Measurements from ENCODE around the gene KCTD6.

Gene KCTD6

DNA sequence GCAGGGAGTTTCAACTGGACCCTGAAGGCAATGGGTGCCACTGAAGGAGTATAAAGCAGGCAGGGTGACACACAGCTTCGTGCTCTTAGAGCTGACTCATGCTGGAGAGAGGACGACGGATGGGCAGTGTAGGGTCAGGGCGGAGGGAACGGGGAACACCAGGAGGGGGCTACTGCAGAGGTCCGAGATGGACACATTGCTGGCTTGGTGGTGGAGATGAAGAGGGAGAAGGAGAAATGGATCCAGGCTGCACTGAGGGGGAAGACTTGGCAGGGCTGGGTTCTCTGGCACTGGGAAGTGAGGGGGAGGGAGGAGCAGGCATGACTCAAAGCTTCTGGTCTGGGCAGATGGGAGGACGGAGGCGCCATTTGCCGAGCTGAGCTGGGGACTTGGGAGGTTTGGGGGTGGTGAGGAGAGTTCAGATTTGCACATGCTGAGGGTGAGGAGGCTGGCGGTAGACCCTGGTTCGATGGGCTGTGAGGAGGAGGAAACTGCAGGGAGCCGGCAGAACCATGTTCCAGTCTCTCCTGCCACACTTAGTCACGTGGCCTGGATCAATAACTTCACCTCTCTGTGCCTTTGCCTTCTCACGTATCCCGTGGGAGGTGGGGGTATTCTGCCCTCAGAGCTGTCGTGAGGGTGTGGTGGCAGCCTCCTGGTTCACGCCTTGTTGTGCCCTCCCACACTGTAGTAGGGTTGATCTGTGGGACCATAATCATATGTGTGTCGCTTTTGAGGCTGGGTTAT lies 4.6 kb upstream of the KCTD6 start:
- no peak for DNase-seq

DNA sequence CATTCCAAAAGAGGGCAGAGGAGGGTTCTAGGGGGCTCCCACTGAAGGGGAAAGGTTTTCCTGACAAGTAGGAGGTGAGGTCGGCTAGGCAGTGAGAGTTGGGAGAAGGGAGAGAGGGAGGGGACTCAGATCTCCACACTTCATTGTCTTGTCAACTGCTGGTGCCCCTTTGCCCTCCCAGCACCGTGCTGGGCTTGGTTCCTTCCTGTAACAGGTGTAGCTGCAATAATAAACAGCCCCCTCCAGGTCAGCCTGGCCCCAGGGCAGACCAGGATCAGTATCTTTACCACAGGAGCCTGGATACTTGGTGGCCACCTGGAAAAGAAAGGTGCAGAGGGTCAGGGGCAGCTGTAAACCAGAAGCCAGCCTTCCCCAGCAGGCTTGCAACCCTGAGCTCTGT lies 2.9 kb upstream of the KCTD6 start:
- no peak for DNase-seq

DNA sequence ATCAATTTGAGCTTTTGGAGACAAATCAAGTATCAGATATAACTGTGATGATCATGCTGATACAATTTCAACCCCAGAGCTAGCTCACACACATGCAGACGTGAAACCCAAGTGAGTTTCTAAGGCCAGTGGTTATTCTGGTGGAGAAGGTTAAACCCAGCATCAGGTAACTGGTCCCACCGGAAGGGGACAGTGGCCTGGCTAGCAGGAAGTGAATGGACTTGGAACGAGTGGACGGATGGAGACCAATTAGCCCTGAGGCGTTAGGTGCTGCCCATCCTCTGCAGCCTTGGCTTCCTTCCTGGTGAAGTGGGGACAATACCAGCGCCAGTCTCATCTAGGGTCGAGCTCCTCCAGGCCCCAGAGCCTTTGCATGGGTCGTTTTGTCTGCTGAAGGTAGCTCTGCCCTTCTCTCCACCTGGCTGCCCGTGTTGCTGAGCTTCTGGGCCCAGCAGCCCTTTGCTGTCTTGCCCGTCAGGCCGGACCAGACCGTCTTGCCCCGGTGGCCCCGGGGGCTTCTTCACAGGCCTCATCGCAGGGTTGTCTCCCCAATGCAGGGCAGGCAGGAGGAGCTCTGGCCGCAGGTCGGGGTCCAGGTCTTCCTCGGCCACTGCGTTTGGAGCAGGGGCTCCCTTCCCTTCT lies 915 bp upstream of the KCTD6 start:
- no peak for DNase-seq

DNA sequence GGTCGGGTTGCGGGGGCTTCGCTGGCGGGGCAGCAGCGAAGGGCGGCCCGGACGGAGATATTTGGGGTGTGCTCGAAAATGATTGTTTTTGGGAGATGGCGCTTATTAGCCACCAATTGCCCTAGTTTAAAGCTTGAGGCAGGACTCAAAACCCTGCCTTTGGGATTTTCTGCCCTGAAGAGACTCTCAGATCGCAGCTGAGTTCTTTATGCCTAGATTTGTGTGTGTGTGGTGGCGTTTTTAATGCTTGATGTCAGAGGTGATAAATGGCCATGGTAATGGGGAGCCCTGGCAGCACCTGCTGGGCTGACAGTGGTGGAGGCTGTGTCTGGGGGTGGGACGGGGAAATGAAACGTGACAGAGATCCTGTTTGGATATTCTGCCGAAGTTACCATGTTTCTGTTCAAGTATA lies 604 bp downstream of the KCTD6 start:
- no peak for DNase-seq

DNA sequence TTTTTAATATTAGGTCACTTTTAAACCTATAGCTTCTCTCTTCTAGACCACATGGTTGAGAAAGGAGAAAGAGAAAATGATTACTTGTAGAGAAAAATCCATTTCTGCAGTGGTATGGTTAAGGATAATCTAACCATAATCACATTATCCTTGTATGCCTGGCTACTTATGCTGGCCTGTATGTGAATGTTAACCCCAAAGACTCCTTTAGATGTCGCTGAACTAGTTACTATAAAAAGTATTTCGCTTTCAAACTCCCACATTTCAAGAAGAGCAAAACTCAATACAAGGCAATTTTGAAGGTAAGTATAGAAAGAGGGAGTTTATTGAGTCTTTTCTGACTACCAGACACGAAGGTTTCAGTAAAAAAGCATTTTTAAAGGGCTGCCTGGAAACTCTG lies 2.2 kb downstream of the KCTD6 start:
- DNase-seq: no peak

DNA sequence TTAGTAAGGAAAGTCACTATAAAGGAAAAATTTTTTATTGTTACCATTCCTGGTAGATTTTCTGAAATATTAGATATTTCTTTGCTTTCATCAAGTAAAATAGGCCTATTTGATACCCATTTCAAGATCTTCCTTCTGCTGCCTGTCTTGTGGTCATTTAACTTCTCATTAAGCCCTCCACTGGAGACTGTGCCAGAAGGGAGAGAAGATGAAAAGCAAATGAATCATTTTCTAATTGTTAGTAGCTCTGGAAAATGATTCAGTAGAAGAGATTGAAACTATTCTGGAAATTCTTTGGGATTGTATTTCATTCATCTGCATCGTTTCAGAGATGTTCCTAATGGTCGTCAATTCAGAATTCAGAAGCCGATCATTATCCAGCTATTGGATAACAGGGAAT lies 3.2 kb downstream of the KCTD6 start:
- no peak for DNase-seq

DNA sequence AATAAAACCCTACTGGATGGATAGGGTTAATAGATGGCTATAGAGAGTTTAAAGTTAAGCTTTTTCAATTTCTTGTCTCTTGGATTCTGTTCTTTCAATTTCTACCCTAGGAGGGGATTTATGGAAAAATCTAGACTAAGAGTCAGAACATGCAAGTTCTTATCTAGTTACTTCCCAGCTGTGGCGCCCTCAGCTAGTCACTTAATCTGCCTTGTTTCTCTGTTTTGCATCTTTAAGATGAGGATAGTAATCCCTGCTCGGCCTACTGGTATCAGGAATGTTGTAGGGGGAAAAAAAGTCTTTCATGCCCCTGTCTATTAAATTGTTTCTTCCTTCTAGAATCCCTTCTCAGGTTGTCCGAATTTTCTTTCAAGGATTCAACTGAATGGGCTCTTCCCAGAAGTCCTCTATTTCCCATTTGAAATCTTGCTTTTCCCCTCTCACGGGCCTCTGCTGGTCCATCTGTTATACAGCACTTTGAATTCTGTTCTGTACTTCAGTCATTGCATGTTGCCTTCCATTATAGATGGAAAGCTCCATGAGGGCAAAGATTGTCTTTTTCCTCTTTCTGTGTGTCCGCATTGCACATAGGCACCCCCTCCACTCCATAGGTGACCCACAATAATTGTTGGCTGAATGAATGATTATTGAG lies 4.4 kb downstream of the KCTD6 start:
- DNase-seq: no peak

DNA sequence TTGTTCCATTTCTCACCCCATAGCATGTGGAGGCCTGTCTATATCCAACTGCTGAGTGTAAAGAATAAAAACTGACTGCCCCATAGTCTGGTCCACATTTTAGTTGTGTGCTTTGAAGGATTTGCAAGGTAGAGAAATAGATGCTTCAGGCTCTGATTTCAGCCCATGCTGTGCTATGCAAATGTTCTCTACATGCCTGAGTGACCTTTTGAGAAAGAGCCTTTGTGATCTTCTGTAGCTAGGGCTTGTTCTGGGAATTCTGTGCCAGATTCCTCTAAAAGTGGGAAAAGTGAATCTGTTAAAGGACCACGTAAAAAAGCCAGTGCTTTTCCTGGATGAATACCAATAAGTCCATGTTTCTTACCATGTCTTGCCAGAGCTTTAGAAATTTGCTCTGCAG lies 5.2 kb downstream of the KCTD6 start:
- DNase-seq: no peak

DNA sequence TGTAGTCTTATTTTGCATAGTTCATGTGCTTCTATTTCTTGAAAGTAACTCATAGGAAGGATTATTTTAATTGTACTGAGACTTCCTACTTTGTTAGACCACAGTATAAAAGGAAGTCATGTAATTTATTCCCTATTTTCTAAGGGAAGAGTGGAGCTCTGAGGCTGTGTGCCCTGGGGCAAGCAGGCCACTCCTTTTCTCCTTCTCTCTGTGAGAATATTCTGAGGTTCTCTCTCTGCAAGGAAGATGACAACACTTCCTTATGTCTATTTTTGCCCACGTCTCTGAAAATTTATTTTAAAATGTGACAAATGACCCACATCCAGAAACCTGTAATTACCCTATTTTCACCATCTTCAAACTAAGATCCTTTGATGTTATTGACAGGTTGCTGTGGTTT lies 11.0 kb downstream of the KCTD6 start:
- no peak for DNase-seq

DNA sequence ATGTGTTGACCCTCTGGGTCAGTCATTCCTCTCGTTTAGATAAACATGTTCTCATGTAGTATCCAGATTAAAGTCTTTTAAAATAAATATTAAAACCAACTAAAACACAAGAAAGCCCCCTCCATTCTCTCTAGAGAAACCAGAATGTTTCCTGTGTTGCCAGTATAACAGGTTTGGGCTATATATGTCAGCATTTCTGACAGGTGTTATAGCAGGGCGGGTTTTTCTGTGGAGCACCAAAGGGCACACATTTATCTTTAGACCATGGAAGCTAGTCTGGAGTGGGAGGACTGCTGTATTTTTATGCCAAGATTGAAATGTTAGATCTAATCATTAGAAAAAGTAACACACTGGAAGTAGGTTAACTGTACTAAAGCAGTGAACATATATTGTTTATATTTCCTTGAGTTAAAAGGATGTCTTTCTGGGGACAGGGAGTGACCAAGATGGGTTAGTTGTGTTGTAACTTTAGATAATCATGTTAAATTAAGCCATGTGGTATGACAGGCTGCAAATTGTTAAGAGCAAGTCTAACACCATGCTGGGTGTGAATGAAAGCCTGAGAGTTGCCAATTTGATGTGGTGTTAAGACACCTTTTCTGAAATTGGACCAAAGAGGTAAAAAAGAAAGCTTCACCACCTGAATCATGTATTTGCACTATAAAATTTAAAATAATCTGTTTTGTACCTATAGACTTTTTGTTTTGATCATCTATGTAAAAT lies 15.6 kb downstream of the KCTD6 start:
- DNase-seq: no peak

DNA sequence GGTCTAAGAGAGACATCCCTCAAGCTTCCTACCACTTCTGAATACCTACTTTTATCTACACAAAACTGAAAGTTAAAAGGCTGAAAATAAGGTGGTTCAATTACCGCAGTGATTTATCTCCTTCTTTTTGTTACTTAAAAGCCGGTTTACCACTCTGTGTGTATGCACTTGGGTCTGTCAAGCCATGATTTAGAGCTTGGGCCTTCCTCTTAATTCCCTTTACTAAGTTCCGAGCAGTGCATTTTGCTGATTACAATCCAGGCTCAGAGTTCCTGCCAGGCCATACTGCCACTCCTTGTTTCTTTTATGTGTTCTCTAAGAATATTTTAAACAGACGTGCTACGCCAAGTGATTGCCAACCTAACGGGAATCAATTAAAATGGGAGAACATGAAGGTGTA lies 16.5 kb downstream of the KCTD6 start:
- no peak for DNase-seq

DNA sequence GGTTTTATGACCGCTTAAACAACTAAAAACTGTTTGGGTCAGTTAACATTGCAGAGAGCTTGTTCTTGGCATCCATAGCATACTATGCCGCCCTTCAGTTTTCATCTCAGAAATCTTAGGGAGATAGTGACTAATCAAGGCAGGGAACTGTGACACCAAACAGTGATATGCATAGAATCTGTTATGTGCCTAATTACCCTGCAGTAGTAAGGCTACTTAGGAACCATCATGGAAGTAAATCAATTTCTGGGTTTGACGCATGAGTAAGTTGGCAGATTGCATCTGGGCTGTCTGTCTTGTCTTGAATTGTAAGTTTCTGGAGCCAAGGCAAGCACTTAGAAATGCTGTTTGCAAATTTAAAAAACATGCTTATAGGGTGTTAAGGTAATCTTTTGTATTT lies 22.5 kb downstream of the KCTD6 start:
- DNase-seq: no peak

DNA sequence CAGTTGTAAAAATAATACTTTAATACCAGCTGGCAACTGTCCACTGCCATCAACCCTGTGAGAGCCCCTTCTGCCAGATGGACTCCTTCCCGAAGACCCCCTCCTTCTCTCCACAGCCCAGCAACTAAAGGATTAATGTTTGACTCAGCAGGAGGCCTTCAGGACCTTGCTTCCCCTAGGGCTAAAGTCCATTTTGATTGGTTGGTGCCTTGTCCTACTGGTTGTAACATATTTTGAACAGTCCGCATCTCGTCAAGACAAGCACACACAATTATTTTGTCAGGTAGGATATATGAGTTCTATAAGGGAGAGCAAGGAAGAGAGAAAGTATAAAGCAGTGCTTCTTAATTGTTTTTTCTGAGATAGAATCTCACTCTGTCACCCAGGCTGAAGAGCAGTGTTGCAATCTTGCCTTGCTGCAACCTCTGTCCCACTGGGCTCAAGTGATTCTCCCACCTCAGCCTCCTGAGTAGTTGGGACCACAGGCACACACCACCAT lies 26.4 kb downstream of the KCTD6 start:
- DNase-seq: no peak

DNA sequence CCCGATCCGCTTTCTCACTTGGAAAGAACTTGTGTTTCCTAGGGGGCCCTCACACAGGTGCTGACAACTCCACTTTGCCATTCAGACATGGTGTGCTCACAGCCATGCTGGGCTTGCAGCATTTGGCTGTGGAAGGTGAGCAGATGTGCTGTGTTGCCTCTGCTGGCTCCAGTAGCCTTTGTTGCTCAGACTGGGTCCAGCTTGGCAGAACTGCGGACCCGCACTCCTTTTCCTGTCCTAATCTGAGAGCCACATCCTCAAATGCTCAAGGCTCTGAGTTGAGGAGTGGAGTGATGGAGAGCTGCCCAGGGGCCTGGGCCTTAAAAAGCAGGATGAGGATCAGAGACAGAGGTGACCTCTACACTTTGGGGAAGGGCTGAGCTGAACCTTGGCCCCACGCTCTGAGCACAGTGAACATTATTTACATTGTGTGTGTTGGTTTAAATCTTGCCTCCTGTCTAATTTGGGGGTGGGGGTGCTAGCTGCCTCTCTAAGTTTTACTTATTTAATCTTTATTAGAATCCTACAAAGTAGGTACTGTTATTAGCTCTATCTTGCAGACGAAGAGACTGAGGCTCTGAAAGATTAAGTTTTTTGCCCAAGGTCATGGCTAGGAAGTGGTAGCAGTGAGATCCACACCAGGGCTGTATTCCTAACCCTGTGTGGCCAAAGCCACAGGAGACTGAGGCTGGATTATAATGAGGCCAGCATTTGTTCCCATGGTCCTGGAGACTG lies 27.9 kb downstream of the KCTD6 start:
- no peak for DNase-seq

DNA sequence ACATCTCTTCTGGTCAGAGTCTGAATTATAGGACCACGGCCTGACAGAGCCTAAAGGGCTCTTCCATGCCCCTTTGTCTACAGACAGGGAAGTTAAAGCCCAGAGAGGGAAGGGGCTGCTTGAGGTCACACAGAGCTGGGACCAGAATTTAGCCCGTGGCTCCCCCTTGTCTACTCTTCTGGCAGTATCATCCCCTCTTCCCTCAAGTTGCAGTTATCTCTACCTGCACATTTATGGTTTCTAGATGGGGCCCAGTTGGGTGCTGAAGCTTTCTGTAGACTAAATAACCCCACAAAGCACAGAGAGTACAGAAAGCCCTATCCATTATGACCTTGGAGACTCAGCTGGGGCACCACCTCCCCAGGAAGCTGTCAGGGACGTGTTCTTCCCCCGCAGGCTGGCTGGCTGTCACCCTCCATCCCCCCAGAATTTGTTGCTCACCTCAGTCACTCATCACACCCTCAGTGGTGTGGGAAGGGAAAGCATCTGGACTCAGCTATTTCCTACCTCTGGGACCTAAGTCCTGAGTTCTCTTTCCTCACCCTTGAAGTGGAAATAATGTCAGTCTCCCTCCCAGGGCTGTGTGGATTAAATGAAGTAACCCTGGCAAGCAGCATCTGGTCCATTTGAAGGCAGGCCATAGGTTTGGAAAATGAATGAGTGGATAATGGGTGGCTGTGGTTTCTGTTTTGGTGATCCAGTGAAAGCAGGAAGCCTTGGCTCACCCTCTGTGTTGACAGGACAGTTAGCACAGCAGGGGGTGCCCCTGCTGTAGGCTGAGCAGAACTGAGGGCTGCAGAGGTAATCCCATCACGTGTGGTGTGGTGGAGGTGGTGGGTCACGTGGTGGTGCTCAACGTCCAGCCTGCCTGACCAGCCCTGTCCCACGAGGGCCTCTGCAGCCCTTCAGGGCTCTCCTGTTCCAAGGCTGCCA lies 28.8 kb downstream of the KCTD6 start:
- DNase-seq: no peak

DNA sequence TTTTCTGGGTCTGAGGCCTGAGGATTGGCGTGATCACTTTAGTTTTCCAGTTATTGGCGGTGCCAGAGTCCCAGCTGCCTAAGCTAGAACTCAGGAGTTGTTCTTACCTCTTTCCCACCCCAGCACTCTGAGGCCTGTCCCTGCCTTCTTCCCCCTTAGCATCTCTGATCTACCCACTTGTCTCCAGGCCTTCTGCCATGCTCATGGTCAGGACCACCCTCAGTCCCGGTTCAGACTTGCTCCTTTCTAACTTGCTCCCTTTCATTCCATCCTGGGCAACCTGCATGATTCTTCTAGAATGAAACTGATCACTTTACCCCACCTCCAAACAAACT lies 29.4 kb downstream of the KCTD6 start:
- no peak for DNase-seq

DNA sequence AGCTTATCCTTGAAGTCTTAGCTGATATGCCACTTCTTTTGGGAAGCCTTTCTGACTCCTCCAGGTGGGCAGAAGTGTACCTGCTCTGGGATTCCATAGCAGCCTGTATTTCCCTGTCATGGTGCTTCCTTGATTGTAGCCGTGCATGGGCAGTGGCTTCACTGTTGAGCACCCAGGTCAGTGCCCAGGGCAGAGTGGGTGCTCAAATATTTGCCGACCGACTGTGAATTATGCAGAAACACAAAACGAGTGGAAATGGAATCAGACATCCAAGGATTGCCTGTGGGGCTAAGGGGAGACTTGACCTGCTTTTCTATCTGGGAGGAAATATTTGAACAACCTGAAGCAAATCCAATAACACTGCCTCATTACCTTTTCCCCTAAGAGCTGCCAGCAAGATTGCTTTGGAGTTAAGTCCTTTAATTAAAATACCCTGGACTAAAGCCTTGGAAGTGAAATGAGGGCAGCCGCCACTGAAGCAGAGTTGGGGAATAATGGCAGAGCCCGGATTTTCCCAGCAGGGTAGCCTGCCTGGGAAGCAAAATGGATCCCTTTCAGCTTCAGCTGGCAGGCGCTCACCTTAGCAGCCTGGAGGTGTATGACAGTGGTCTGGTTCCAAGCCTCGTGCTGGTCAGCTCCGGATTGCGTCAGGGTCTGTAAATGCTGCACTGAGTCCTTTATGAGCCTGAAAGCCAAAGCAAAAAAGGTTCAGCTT lies 30.2 kb downstream of the KCTD6 start:
- no peak for DNase-seq

DNA sequence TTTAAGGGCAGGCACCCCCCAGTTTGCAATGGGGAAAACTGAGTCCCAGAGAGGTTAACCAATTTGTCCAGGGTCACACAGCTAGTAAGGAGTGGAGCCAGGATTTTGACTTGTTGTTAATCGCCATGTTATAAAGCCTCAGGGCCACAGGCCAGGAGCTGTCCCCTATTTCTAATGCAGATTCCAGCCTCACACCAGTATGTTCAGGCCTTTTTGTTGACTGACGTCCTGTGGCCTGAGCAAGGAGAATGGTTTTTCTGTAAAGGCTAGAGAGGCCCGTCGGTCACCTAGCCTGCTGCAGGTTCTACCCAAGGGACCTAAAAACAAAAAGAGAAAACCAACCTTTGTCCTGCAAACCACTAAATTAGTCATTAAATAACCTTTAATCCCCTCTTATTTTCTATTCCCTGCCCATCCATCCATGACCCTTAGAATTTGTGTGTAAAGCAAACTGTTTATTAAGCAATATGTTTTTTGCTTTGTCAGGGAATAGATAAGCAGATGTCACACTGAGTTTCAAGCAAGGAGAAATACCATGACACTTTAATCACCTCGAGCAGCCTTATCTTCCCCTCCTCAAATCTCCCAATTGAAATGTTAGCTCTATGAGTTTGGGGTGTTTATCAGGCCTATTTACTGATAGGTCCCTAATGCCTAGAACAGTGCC lies 31.0 kb downstream of the KCTD6 start:
- DNase-seq: no peak

DNA sequence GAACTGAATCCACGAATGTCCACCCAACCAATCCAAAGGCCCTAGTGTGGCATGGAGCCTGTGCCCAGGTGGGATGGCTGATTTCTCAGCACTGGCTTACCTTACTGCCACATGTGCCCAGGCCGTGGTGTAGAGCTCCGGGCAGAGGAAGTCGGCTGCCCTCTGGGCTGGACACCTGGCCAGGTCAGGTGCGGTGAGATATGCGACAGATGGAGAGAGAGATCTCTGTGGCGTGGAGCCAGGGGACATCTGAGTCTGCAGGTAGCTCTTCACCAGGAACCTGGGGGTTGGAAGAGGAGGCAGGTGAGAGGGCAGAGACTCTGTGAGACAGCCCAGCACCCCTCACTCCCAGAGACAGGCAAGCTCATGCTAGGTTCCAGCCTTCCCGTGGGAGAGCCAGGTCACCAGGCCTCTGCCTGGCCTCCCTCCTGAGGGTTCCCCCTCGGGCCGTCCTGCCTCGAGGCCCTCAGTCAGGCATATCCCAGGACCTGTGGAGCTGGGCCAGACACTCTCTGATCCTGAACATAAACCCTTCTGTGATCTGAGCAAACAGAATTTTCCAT lies 32.5 kb downstream of the KCTD6 start:
- no peak for DNase-seq

DNA sequence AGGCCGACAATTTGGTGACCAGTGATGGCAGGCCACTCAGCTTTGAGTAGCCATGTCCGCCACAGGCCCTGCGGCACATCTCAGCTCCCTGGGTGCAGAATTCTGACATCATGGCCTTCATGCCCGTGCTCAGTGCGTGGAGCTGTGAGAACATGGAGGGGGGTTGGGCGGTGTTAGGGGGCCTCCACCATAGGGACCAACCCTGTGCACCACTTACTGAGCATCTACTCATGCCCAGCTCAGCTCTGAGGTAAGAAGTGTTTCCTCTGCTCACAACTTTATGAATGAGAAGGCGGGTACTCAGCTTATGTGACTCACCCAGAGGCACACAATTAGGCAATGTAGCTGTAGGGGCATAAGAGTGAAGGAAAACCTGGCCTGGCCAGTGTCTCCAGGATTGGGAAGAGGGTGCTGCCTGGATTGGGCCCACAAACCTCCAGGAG lies 34.6 kb downstream of the KCTD6 start:
- DNase-seq: no peak
